ENCODE measurements around the gene MTA3. TPM values are rescaled to one million over a fixed set of nuclear protein-coding genes. Genes with fewer than 3 reads are reported as not detected.

Gene MTA3
- total and polyA plus RNA-seq, 9 of the 15 experiments (the other 6 are each of a cell fraction or from before 2014, with no cell fraction given): 12.4 to 39.6 (median 23.5) TPM

GRCh38 chr2:42568401-42569115 is at the start of gene MTA3 (continued):
- TF ChIP-seq ZFP91 (CRISPR knock-in tag; IDR thresholded peaks at IDR 0.05) (no peak), ILK (tag; IDR thresholded peaks at IDR 0.05; ENCODE audit: borderline replicate concordance, low read depth) (no peak), EGR1 (conservative IDR thresholded peaks at IDR 0.05) (no peak), ZNF740 (CRISPR knock-in tag; IDR thresholded peaks at IDR 0.05) (no peak), ZNF740 (tag; IDR thresholded peaks at IDR 0.05) (peak in 1 of 2 experiments; percentile 73; a peak in 1 of 4 replicates), ZNF280A (IDR thresholded peaks at IDR 0.05; ENCODE audit: low read depth, partially characterized antibody) (no peak), ZNF699 (CRISPR knock-in tag; IDR thresholded peaks at IDR 0.05; ENCODE audit: insufficient replicate concordance) (no peak), KLF6 (CRISPR knock-in tag; IDR thresholded peaks at IDR 0.05; ENCODE audit: borderline replicate concordance) (no peak), SAFB (IDR thresholded peaks at IDR 0.05; ENCODE audit: borderline replicate concordance, low read depth, low read length) (0 out of 2 replicates have a peak, but pooled peaks have one; percentile 29), NFATC3 (IDR thresholded peaks at IDR 0.05) (no peak), E2F8 (IDR thresholded peaks at IDR 0.05; ENCODE audit: low read depth, partially characterized antibody) (no peak), KDM2B (CRISPR knock-in tag; IDR thresholded peaks at IDR 0.05) (no peak), NFRKB (IDR thresholded peaks at IDR 0.05; ENCODE audit: low read depth) (0 out of 2 replicates have a peak, but pooled peaks have one; percentile 44), CHD2 (IDR thresholded peaks at IDR 0.05; ENCODE audit: low read depth, low read length) (peak; percentile 34; the same call in 1 of the 2 replicates), ZNF644 (tag; IDR thresholded peaks at IDR 0.05; ENCODE audit: low read depth) (no peak), MAFK (IDR thresholded peaks at IDR 0.05; ENCODE audit: low read length) (no peak), KDM1A (IDR thresholded peaks at IDR 0.05) (no peak), YY1 (IDR thresholded peaks at IDR 0.05; ENCODE audit: borderline replicate concordance in 1 of 3, control insufficient read depth in 1 of 3, extremely low read depth in 1 of 3, insufficient read depth in 3 of 3, insufficient read length in 1 of 3, insufficient replicate concordance in 2 of 3, low read depth in 1 of 3, low read length in 2 of 3) (peak in 2 of 3 experiments; percentile 73 to 81), STAT5B (CRISPR knock-in tag; IDR thresholded peaks at IDR 0.05) (no peak), HNRNPK (IDR thresholded peaks at IDR 0.05; ENCODE audit: low read depth, low read length, poor library complexity, severe bottlenecking) (peak; percentile 63), ZNF561 (CRISPR knock-in tag; conservative IDR thresholded peaks at IDR 0.05) (no peak)

Measured in K562 (cell line).